DMS53 treated with DMSO at 0.1 percent for 48 hours (cell line): ENCODE measurements around the gene C1orf122.

ENCODE experiments used
- DNase-seq: peaks from one replicate; lab custom pipeline; 2025; ENCODE audit not compliant: unreplicated experiment; lab: John Stamatoyannopoulos, UW

C1orf122 gene

DNA sequence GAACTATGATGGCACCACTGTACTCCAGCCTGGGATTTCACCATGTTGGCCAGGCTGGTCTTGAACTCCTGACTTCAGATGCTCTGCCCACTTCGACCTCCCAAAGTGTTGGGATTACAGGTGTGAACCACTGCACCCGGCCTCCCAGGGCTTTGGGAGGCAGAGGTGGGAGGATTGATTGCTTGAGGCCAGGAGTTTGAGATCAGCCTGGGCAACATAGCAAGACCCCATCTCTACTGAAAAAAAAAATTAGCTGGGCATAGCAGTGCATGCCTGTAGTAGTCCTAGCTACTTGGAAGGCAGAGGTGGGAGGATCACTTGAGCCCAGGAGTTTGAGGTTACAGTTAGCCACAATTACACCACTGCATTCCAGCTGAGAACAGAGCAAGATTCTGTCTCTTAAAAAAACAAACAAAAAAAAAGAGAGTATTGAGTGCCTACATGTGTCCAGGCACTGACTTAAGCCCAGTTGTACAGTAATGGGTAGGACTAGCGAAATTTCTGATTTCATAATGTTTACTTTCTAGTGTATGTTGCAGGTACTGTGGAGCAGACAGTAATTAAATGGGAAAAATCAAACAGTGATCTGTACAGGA lies 9.7 kb upstream of the C1orf122 start:
- no peak for DNase-seq

GRCh38 chr1:37802439-37802838 lies 5.2 kb upstream of the C1orf122 start:
- DNase-seq: no peak

DNA sequence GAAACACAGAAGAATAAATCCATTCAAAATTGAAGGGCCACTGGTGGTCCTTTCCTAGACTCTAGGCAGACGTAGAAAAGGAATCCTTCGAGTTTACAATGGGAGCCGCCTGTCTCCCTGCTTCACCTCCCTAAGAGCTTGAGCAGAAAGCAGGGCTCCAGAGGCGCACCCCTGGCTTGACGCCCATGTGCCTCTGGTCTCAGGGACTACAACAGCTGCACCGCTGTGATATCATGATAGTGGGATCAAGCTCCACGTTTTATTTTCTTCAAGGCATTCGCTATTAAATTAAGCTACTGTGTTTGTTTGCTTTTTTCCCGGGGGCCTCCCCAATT lies 403 bp upstream of the C1orf122 start:
- no peak for DNase-seq

GRCh38 chr1:37808369-37809319 lies 1.1 kb downstream of the C1orf122 start:
- peak; percentile 84 for DNase-seq

DNA sequence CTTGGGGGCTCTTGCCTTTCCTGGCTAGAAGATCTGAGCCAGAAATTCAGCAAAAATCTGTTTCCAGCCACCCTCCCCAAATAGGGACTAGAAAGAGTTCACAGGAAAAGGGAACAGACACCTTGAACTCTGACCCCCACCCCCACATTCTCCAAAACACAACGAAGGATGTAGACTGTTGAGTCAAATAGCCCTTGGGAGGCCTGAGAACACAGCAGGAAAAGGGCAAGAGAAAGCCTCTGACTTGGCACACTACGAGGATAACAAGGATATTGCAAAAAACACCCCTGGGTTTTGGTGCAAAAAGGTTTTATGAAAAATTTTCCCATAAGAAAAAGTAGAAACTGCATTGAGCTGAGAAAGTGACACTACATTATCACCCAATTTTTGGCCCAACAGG lies 2.4 kb downstream of the C1orf122 start:
- no peak for DNase-seq

- peak; percentile 83 for DNase-seq
These were observed 3.6 kb downstream of the C1orf122 start for GRCh38 chr1:37811027-37811655.

GRCh38 chr1:37813529-37814145 lies 6.0 kb downstream of the C1orf122 start:
- no peak for DNase-seq

GRCh38 chr1:37814252-37814651 lies 6.7 kb downstream of the C1orf122 start:
- DNase-seq: no peak

DNA sequence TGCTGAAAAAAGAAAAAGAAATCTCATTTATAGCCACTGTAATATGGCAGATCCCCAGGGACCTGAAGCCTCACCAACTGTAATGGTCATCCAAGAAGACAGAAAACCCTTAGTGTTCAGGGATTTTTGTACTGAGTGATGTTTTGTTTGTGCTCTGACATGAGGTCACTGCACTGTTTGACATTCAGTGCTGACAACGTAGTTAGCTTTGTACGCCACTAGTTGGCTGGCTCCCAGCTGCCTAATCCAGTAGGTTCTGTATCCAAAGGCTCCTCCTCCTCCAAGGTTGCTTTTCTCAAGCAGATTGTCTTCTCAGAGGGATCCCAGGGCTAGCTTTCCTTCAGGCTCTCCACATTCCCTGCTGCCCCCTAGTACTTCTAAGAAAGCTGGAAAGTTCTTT lies 9.9 kb downstream of the C1orf122 start:
- DNase-seq: no peak

DNA sequence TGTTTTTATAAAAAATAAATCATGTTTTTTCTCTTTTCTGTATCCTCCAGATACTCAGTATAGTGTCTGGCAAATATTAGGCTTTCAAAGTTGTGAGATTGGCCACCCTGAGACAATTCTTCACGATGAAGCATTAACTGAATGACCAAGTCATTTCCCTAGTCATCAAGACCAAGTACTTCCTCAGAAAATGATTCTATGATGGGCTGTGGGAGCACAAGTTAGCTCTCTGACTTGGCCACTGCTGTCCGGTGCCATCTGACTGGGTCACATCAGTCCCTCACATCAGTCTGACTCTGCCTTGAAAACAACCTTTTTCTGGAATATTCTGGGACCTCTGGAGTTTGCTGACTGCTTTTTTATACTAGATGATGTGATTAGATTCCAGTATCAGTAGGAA lies 13.9 kb downstream of the C1orf122 start:
- no peak for DNase-seq

DNA sequence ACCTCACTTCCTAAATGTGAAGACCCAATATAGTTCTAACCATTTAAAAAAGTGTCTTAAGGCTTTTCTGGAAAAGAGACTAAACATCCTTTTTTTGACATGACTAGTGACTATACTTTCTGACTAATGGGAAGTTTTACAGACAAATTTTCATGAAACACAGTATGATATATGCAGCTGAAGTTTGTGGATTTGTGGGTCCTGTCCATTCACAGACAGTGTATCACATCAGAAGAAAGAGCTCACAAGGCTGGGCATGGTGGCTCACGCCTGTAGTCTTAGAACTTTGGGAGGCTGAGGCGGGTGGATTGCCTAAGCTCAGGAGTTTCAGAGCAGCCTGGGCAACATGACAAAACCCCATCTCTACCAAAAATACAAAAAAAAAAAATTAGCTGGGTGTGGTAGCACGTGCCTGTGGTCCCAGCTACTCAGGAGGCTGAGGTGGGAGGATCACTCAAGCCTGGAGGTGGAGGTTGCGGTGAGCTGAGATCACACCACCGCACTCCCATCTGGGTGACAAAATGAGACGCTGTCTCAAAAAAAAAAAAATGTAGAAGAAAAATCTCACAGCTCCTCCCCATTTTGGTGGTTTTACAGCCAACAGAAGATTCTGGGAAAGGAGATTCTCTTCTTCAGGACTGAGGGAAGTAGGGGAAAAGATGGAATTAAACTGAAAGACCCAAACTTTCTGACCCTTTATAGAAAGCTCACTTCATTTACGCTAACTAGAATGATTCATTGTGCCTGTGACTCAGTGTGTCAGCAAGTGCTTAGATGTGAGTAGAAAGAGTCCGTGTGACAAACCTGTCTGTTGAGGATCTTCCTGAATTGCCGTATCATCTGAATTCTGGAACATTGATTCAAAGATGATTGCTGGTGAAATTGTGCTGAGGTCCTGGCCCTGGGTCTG lies 15.6 kb downstream of the C1orf122 start:
- no peak for DNase-seq

DNA sequence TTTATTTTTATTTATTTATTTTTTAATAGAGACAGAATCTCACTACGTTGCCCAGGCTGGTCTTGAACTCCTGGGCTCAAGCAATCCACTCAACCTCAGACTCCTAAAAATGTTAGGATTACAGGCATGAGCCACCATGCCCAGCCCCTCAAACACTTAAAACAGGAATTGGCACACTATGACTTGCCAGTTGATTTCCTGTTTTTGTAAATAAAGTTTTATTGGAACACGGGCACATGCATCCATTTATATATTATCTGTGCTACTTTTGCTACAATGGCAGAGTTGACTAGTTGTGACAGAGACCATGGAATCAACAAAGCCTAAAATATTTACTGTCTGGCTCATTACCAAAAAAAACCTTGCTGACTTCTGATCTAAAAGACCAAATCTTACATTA lies 16.4 kb downstream of the C1orf122 start:
- no peak for DNase-seq

- DNase-seq: no peak
These were observed 17.9 kb downstream of the C1orf122 start for GRCh38 chr1:37825506-37825905.

DNA sequence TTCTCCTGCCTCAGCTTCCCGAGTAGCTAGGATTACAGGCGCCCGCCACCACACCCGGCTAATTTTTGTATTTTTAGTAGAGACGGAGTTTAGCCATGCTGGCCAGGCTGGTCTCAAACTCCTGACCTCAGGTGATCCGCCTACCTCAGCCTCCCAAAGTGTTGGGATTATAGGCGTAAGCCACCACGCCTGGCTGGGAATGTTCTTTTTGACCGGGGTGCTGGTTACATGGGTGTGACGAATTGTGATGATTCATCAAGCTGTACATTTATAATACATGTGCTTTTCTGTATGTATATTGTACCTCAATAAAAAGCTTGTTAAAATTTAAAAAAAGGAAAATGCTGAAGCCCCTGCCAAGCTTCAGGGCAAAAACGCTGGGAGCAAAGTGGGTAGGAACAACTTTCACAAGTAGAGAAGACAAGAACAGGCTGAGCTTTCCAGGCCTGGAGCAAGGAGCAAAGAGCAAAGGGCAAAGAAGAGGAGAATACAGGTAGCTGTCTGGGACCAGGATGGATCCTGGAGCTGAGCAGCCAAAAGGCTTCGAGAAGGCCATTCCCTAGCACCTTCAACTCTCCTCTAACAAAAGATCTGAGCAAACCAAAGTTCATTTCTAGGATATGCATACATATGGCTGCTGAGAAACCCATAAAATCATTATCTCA lies 21.0 kb downstream of the C1orf122 start:
- DNase-seq: no peak

DNA sequence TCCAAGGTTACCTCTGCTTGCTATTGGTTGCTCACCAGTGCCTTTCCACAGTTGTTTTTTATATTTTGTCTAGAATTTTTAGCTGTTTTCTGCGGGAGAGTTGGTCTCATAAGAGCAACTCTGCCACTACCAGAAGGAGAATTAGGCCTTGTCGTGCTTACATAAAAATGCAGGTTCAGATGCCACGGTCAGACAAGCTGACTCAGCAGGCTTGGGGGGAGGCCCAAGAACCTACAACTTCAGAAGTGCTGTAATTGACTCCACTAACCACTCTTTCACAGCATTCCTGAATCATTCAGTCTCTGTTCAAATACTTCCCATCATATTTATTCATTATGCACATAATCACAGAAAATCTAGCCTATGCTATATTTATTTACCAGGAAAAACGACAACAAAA lies 23.5 kb downstream of the C1orf122 start:
- no peak for DNase-seq

GRCh38 chr1:37831809-37832208 lies 24.2 kb downstream of the C1orf122 start:
- DNase-seq: no peak

GRCh38 chr1:37836788-37837187 lies 29.2 kb downstream of the C1orf122 start:
- no peak for DNase-seq

DNA sequence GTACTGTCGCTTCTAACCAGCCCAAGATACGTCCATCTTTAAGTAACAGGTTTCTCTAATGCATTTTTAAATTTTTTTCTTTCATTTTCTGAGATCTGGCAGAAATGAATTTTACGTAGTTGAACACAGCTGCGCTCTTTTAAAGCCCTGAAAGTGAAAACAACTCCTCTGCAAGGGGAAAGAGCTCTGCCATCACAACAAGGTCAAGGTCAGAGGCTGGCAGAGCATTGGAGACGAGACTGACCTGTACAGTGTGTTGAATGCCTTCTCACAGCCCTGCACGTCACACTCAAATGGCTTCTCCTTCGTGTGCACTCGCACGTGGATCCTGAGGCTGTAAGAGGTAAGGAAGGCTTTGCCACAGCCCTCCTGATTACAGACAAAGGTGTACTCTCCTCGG lies 32.1 kb downstream of the C1orf122 start:
- DNase-seq: no peak

DNA sequence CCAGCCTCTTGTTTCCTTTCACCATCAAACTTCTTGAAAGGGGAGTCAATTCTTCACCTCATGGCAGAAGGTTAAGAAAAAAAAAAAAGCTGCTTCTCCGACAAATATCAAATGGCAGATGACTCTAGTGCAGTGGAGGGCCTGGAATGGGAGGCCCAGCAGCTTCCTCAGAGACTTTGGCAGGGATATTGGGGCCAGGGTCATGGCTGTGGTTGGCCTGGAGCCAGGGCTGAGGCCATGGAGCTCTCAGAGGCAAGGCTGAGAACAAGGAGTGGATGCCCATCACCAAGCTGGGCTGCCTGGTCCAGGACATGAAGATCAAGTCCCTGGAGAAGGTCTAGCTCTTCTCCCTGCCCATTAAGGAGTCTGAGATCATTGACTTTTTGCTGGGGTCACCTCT lies 33.1 kb downstream of the C1orf122 start:
- DNase-seq: no peak

GRCh38 chr1:37841652-37842051 lies 34.1 kb downstream of the C1orf122 start:
- DNase-seq: no peak
